Natural killer cell (primary cell): ENCODE data around the gene GNPNAT1. TPM values are rescaled to one million over a fixed set of nuclear protein-coding genes. Genes with fewer than 3 reads are reported as not detected.

ENCODE experiments used
- ATAC-seq, 3 donors: fragments of 150-1000 bp in 2 of 3; fragments of 200-7000 bp in 1 of 3; cut with Tn5 transposase; 1 replicate in 1 of 3; 2 replicates in 2 of 3; pipeline ENCODE4 v1.10.0; 2021; ENCODE audit warnings: mild to moderate bottlenecking in 2 of 3, moderate library complexity in 2 of 3
- DNase-seq, 2 donors: peaks; one replicate each; pipeline versions ENCODE4 v3.0.0 to v3.0.0-alpha.2; 2013 to 2021; ENCODE audit warnings: mixed read lengths in 1 of 2
- H3K27ac ChIP-seq: one replicate; pipeline ENCODE4 v1.5.1; 2013; ENCODE audit warnings: mild to moderate bottlenecking, low read length
- H3K27me3 ChIP-seq: one replicate; pipeline ENCODE4 v1.6.1; 2013; ENCODE audit warnings: low read length; ENCODE audit not compliant: control insufficient read depth, insufficient read depth
- H3K36me3 ChIP-seq: one replicate; pipeline ENCODE4 v1.6.1; 2013; ENCODE audit warnings: low read length; ENCODE audit not compliant: control insufficient read depth, insufficient read depth
- H3K4me1 ChIP-seq: one replicate; pipeline ENCODE4 v1.6.1; 2013; ENCODE audit warnings: low read length; ENCODE audit not compliant: control insufficient read depth, insufficient read depth
- H3K4me3 ChIP-seq: one replicate; pipeline ENCODE4 v1.5.1; 2013; ENCODE audit warnings: low read length
- H3K9me3 ChIP-seq: one replicate; pipeline ENCODE4 v1.6.1; 2013; ENCODE audit warnings: low read length; ENCODE audit not compliant: control insufficient read depth, insufficient read depth
- H3K27ac Mint-ChIP-seq, 2 donors: one replicate each; pipeline ENCODE4 v1.8.0; 2022; ENCODE audit warnings: mild to moderate bottlenecking in 2 of 2, mixed read lengths in 2 of 2, moderate library complexity in 1 of 2
- H3K27me3 Mint-ChIP-seq, 2 donors: one replicate each; pipeline ENCODE4 v1.8.0; 2022; ENCODE audit warnings: low read depth in 2 of 2, mixed read lengths in 2 of 2
- H3K36me3 Mint-ChIP-seq: one replicate; pipeline ENCODE4 v1.8.0; 2022; ENCODE audit warnings: mixed read lengths
- H3K4me1 Mint-ChIP-seq, 2 donors: one replicate each; pipeline ENCODE4 v1.8.0; 2022; ENCODE audit warnings: mixed read lengths in 2 of 2
- H3K4me3 Mint-ChIP-seq: one replicate; pipeline ENCODE4 v1.8.0; 2022; ENCODE audit warnings: mild to moderate bottlenecking, moderate library complexity, mixed read lengths
- H3K9me3 Mint-ChIP-seq, 2 donors: one replicate each; pipeline ENCODE4 v1.8.0; 2022; ENCODE audit warnings: mixed read lengths in 2 of 2
- WGBS: methylation state at CpG from one replicate; pipeline ENCODE4 v1.1.7; 2013; ENCODE audit warnings: missing lambda C conversion rate; ENCODE audit not compliant: insufficient coverage; 5-methylcytosine and 5-hydroxymethylcytosine counted together
- intact Hi-C: fragments of 100-400 bp; cut with micrococcal nuclease; formaldehyde crosslinking; loops from one replicate; pipeline ENCODE4 v1.14.2; 2022
- total RNA-seq, 4 donors: library from RNA; stranded (reverse); fragments of 120-200 nt in 1 of 4; gene quantifications; one replicate each; pipeline versions ENCODE4 v1.2.3 to v1.2.4, GENCODE V29; 2013 to 2022
- TF ChIP-seq, protein P1 (sequence below): fragments of 200-600 bp; IDR thresholded peaks from one replicate; pipeline ENCODE4 v1.8.0; 2022; ENCODE audit warnings: antibody characterized with exemption

Gene GNPNAT1
- total RNA-seq, 3 donors from 2014 or later (not counting 1 experiment from before 2014, with no cell fraction given), result 5.6 to 7.5 (median 7.0) TPM

- H3K27ac Mint-ChIP-seq, result no peak overlapping the region
- peaks cover 0 to 3% of the 10 kb centered on the region in 2 donors for H3K27me3 Mint-ChIP-seq
- H3K9me3 ChIP-seq, result no peaks in the 10 kb centered on the region
- WGBS, result 81% methylated on average over 5 of the region's 7 CpGs
- H3K9me3 Mint-ChIP-seq, result no peaks in the 10 kb centered on the region
- H3K27ac ChIP-seq, result no peak overlapping the region
- H3K4me3 ChIP-seq, result no peak overlapping the region
- intact Hi-C loops, result no loop called here
- H3K4me3 Mint-ChIP-seq, result no peak overlapping the region
- no peaks in the 10 kb centered on the region for H3K36me3 Mint-ChIP-seq
- H3K27me3 ChIP-seq, result no peaks in the 10 kb centered on the region
- no peaks in the 10 kb centered on the region for H3K4me1 Mint-ChIP-seq
- ATAC-seq (no peak), DNase-seq (no peak)
- no peaks in the 10 kb centered on the region for H3K36me3 ChIP-seq
- no peaks in the 10 kb centered on the region for H3K4me1 ChIP-seq
- TF ChIP-seq, protein P1, sequence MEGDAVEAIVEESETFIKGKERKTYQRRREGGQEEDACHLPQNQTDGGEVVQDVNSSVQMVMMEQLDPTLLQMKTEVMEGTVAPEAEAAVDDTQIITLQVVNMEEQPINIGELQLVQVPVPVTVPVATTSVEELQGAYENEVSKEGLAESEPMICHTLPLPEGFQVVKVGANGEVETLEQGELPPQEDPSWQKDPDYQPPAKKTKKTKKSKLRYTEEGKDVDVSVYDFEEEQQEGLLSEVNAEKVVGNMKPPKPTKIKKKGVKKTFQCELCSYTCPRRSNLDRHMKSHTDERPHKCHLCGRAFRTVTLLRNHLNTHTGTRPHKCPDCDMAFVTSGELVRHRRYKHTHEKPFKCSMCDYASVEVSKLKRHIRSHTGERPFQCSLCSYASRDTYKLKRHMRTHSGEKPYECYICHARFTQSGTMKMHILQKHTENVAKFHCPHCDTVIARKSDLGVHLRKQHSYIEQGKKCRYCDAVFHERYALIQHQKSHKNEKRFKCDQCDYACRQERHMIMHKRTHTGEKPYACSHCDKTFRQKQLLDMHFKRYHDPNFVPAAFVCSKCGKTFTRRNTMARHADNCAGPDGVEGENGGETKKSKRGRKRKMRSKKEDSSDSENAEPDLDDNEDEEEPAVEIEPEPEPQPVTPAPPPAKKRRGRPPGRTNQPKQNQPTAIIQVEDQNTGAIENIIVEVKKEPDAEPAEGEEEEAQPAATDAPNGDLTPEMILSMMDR, result no peak
Measured at GRCh38 chr14:52829527-52830185, 38.2 kb upstream of the GNPNAT1 start.

DNA sequence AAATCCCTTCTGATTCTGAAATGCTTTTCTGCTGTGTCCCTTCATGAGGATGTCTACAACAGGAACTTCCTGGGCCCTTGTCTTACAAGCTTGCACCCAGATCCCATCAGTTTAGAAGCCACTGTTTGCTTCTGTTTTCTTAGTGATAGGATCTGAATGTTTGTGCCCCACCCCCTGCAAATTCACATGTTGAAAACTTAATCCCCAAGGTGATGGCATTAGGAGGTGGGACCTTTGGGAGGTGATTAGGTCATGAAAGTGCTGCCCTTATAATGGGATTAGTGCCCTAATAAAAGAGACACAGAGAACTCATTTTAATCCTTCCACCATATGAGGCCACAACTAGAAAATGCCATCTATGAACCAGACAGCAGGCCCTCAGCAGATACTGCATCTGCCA, 36.0 kb upstream of the GNPNAT1 start:
- Mint-ChIP-seq H3K27me3 (no peaks in the 10 kb centered on the region), H3K27ac (no peak overlapping the region), H3K36me3 (no peaks in the 10 kb centered on the region), H3K4me3 (no peak overlapping the region), H3K4me1 (no peaks in the 10 kb centered on the region), H3K9me3 (no peaks in the 10 kb centered on the region)
- DNase-seq, result no peak
- H3K27ac ChIP-seq, result no peak overlapping the region
- no peak overlapping the region for H3K4me3 ChIP-seq
- TF ChIP-seq, protein P1, result no peak
- no peaks in the 10 kb centered on the region for H3K36me3 ChIP-seq
- H3K9me3 ChIP-seq, result no peaks in the 10 kb centered on the region
- no peaks in the 10 kb centered on the region for H3K4me1 ChIP-seq
- no peak for ATAC-seq
- H3K27me3 ChIP-seq, result no peaks in the 10 kb centered on the region
- intact Hi-C loops, result no loop called here

DNA sequence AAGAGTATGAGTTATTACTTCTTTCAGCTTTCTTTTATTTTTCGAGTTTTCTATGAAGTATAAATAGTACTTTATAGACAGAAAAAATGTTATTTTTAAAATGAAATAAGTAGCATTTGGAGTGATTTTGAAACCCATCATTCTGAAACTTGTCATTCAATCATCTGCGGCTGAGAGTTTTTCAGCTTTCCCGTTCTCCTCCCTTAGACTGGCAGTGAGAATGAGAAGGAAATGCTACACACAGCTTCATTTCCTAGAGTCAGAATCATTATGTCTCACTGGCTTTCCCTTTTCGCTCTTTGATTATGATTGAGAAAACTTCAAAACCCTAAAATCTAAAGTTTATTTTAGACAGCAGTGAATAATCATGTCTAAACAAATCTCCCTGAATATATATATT, 33.7 kb upstream of the GNPNAT1 start:
- 8% methylated on average over 3 of the region's 4 CpGs for WGBS
- Histone ChIP-seq H3K4me1 (no peaks in the 10 kb centered on the region), H3K36me3 (no peaks in the 10 kb centered on the region), H3K27ac (no peak overlapping the region), H3K9me3 (no peaks in the 10 kb centered on the region), H3K27me3 (no peaks in the 10 kb centered on the region), H3K4me3 (no peak overlapping the region)
- DNase-seq (no peak), ATAC-seq (no peak)
- no peaks in the 10 kb centered on the region for H3K27me3 Mint-ChIP-seq
- no peaks in the 10 kb centered on the region for H3K9me3 Mint-ChIP-seq
- no peak overlapping the region for H3K4me3 Mint-ChIP-seq
- TF ChIP-seq, protein P1, result no peak
- intact Hi-C loops, result no loop called here
- no peaks in the 10 kb centered on the region for H3K4me1 Mint-ChIP-seq
- no peaks in the 10 kb centered on the region for H3K36me3 Mint-ChIP-seq
- H3K27ac Mint-ChIP-seq, result no peak overlapping the region

DNA sequence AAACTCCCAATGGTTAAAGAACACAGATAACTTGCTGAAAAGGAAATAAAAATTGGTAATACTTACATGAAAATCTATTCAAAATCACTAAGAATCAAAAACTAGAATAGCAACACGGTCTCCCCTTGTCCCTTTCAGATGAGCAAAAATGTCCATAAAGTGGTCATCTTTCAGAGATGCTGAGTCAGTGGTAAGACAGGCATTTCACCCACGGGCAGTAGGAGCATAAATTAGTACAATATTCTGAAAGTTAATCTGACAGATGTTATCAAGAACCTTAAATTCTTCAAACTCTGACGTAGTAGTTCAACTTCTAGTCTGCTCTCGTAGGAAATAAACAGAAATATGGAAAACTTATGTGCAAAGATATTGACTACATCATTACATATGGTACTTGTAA, 33.1 kb upstream of the GNPNAT1 start:
- Mint-ChIP-seq H3K9me3 (no peaks in the 10 kb centered on the region), H3K27ac (no peak overlapping the region), H3K4me1 (no peaks in the 10 kb centered on the region), H3K4me3 (no peak overlapping the region), H3K36me3 (no peaks in the 10 kb centered on the region), H3K27me3 (no peaks in the 10 kb centered on the region)
- DNase-seq, result no peak
- H3K27me3 ChIP-seq, result no peaks in the 10 kb centered on the region
- intact Hi-C loops, result no loop called here
- ATAC-seq, result no peak
- WGBS, result 61% methylated on average over 2 of the region's 4 CpGs
- H3K4me1 ChIP-seq, result no peaks in the 10 kb centered on the region
- no peaks in the 10 kb centered on the region for H3K36me3 ChIP-seq
- no peak overlapping the region for H3K4me3 ChIP-seq
- H3K27ac ChIP-seq, result no peak overlapping the region
- TF ChIP-seq, protein P1, result no peak
- no peaks in the 10 kb centered on the region for H3K9me3 ChIP-seq
